KBM-7 (cell line): ENCODE results near the gene PITPNC1.

Source experiments
- DNase-seq: peaks from one replicate; pipeline ENCODE4 v3.0.0-alpha.2; 2015
- in situ Hi-C: fragments of 300-500 bp; cut with MboI; formaldehyde crosslinking; loops from 2 replicates; pipeline ENCODE4 v1.14.3; 2020; ENCODE audit warnings: low sequenced_read_pairs, low pct_unique_long_range_greater_than_20kb, mixed read lengths

The PITPNC1 gene

GRCh38 chr17:67555855-67556254, 178.8 kb downstream of the PITPNC1 start:
- no peak for DNase-seq
- in situ Hi-C loops: no loop called here

GRCh38 chr17:67557052-67557845, 180.2 kb downstream of the PITPNC1 start:
- no peak for DNase-seq
- in situ Hi-C loops: no loop called here

GRCh38 chr17:67557921-67558320, 180.8 kb downstream of the PITPNC1 start:
- no peak for DNase-seq
- in situ Hi-C loops: no loop called here

GRCh38 chr17:67558740-67559380, 181.8 kb downstream of the PITPNC1 start:
- DNase-seq: no peak
- in situ Hi-C loops: no loop called here

GRCh38 chr17:67559381-67559966, 182.4 kb downstream of the PITPNC1 start:
- peak; percentile 16 for DNase-seq
- in situ Hi-C loops: no loop called here

GRCh38 chr17:67562005-67562404, 184.9 kb downstream of the PITPNC1 start:
- in situ Hi-C loops: no loop called here
- no peak for DNase-seq

GRCh38 chr17:67563692-67564228, 186.7 kb downstream of the PITPNC1 start:
- in situ Hi-C loops: no loop called here
- DNase-seq: no peak

- no peak for DNase-seq
- in situ Hi-C loops: no loop called here
These were observed 188.0 kb downstream of the PITPNC1 start for GRCh38 chr17:67565068-67565467.

- in situ Hi-C loops: no loop called here
These were observed 189.6 kb downstream of the PITPNC1 start for GRCh38 chr17:67566656-67567055.

GRCh38 chr17:67569015-67569451, 192.0 kb downstream of the PITPNC1 start:
- in situ Hi-C loops: no loop called here

More at GRCh38 chr17:67566656-67567055, 189.6 kb downstream of the PITPNC1 start:
- no peak for DNase-seq

GRCh38 chr17:67569873-67570272, 192.8 kb downstream of the PITPNC1 start:
- no peak for DNase-seq

More at GRCh38 chr17:67569015-67569451, 192.0 kb downstream of the PITPNC1 start:
- DNase-seq: no peak

GRCh38 chr17:67570797-67571196, 193.7 kb downstream of the PITPNC1 start:
- in situ Hi-C loops: no loop called here
- DNase-seq: no peak

More at GRCh38 chr17:67569873-67570272, 192.8 kb downstream of the PITPNC1 start:
- in situ Hi-C loops: no loop called here

- in situ Hi-C loops: no loop called here
These were observed 194.4 kb downstream of the PITPNC1 start for GRCh38 chr17:67571478-67571877.

GRCh38 chr17:67573987-67574657, 197.0 kb downstream of the PITPNC1 start:
- no peak for DNase-seq
- in situ Hi-C loops: no loop called here

More at GRCh38 chr17:67571478-67571877, 194.4 kb downstream of the PITPNC1 start:
- no peak for DNase-seq

GRCh38 chr17:67574658-67575293, 197.7 kb downstream of the PITPNC1 start:
- in situ Hi-C loops: no loop called here
- DNase-seq: no peak

- DNase-seq: no peak
- in situ Hi-C loops: no loop called here
These were observed 198.2 kb downstream of the PITPNC1 start for GRCh38 chr17:67575325-67575724.

GRCh38 chr17:67576471-67577115, 199.5 kb downstream of the PITPNC1 start:
- DNase-seq: no peak
- in situ Hi-C loops: no loop called here

GRCh38 chr17:67577429-67578141, 200.5 kb downstream of the PITPNC1 start:
- DNase-seq: no peak
- in situ Hi-C loops: no loop called here
